ENCODE data around the gene UNKL.
"Not testable (repeated sequence)": the region's sequence is repeated elsewhere in the genome, so short reads cannot be mapped to it uniquely, and the experiment has no call there.

UNKL gene

GRCh38 chr16:1330931-1331711 is 83.4 kb downstream of the UNKL start:
- no peak overlapping the region for H3K4me3 ChIP-seq (ENCODE audit: control insufficient read depth, low read depth, low read length)
- DNase-seq (ENCODE audit: low read depth) = no peak
- no peak for TF ChIP-seq CTCF (conservative IDR thresholded peaks at IDR 0.05; ENCODE audit: control insufficient read depth, insufficient read depth, low read depth, low read length)

GRCh38 chr16:1330260-1330914 is 84.1 kb downstream of the UNKL start:
- H3K4me3 ChIP-seq (ENCODE audit: control insufficient read depth, low read depth, low read length) = no peak overlapping the region
- TF ChIP-seq CTCF (conservative IDR thresholded peaks at IDR 0.05; ENCODE audit: control insufficient read depth, insufficient read depth, low read depth, low read length) = peak; percentile 56
- no peak for DNase-seq (ENCODE audit: low read depth)

- not testable (repeated sequence) for H3K4me3 ChIP-seq (ENCODE audit: control insufficient read depth, low read depth, low read length); DNase-seq (ENCODE audit: low read depth)
Observed at GRCh38 chr16:1328961-1329360, 85.5 kb downstream of the UNKL start.

GRCh38 chr16:1328136-1328535 is 86.4 kb downstream of the UNKL start:
- not testable (repeated sequence) for H3K4me3 ChIP-seq (ENCODE audit: control insufficient read depth, low read depth, low read length); DNase-seq (ENCODE audit: low read depth)

GRCh38 chr16:1327619-1327947 is 86.9 kb downstream of the UNKL start:
- no peak for TF ChIP-seq CTCF (conservative IDR thresholded peaks at IDR 0.05; ENCODE audit: control insufficient read depth, insufficient read depth, low read depth, low read length)
- DNase-seq (ENCODE audit: low read depth) = no peak
- H3K4me3 ChIP-seq (ENCODE audit: control insufficient read depth, low read depth, low read length) = no peak overlapping the region

- DNase-seq (ENCODE audit: low read depth) = no peak
- TF ChIP-seq CTCF (conservative IDR thresholded peaks at IDR 0.05; ENCODE audit: control insufficient read depth, insufficient read depth, low read depth, low read length) = no peak
- H3K4me3 ChIP-seq (ENCODE audit: control insufficient read depth, low read depth, low read length) = no peak overlapping the region
Observed at GRCh38 chr16:1326946-1327618, 87.4 kb downstream of the UNKL start.

- no peak for DNase-seq (ENCODE audit: low read depth)
- TF ChIP-seq CTCF (conservative IDR thresholded peaks at IDR 0.05; ENCODE audit: control insufficient read depth, insufficient read depth, low read depth, low read length) = no peak
- no peak overlapping the region for H3K4me3 ChIP-seq (ENCODE audit: control insufficient read depth, low read depth, low read length)
Observed at GRCh38 chr16:1326391-1326790, 88.1 kb downstream of the UNKL start.
